CD14-positive monocyte (primary cell): ENCODE results near the gene CA10. TPM values are rescaled to one million over a fixed set of nuclear protein-coding genes. Genes with fewer than 3 reads are reported as not detected.

Source experiments
- DNase-seq, 3 donors: peaks; one replicate each; pipeline ENCODE4 v3.0.0-alpha.2; 2011 to 2022
- H2AFZ ChIP-seq: 2 replicates; pipeline ENCODE4 v1.6.0; 2012; ENCODE audit warnings: mild to moderate bottlenecking, low read depth, low read length, inconsistent platforms; ENCODE audit not compliant: insufficient read depth, poor library complexity, severe bottlenecking
- H3K27ac ChIP-seq, 2 donors: 1 replicate in 1 of 2; 2 replicates in 1 of 2; pipeline ENCODE4 v1.5.1; 2012 to 2013; ENCODE audit warnings: low read length in 2 of 2, control low read depth in 1 of 2, inconsistent platforms in 1 of 2, low read depth in 1 of 2, mild to moderate bottlenecking in 1 of 2
- H3K27me3 ChIP-seq, 2 donors: one replicate each; pipeline versions ENCODE4 v1.6.0 to v1.6.1; 2011 to 2013; ENCODE audit warnings: low read length in 2 of 2; ENCODE audit not compliant: control insufficient read depth in 2 of 2, insufficient read depth in 2 of 2
- H3K36me3 ChIP-seq, 2 donors: replicated peaks in 1 of 2; 1 replicate in 1 of 2; 2 replicates in 1 of 2; pipeline versions ENCODE4 v1.5.1 to v1.6.1; 2012 to 2013; ENCODE audit warnings: low read length in 2 of 2, control low read depth in 1 of 2, inconsistent platforms in 1 of 2, mild to moderate bottlenecking in 1 of 2; ENCODE audit not compliant: insufficient read depth in 2 of 2, control insufficient read depth in 1 of 2
- H3K4me1 ChIP-seq, 2 donors: 1 replicate in 1 of 2; 2 replicates in 1 of 2; pipeline versions ENCODE4 v1.5.1 to v1.6.1; 2012 to 2013; ENCODE audit warnings: low read length in 2 of 2, control low read depth in 1 of 2, inconsistent platforms in 1 of 2, mild to moderate bottlenecking in 1 of 2, moderate library complexity in 1 of 2; ENCODE audit not compliant: insufficient read depth in 2 of 2, control insufficient read depth in 1 of 2
- H3K4me2 ChIP-seq: replicated peaks from 2 replicates; pipeline ENCODE3; 2012; ENCODE audit warnings: low read length, moderate library complexity, mild to moderate bottlenecking; ENCODE audit not compliant: poor library complexity, severe bottlenecking; ENCODE audit errors: extremely low read depth
- H3K4me3 ChIP-seq, 3 experiments: fragments of 200-600 bp in 1 of 3; sonication (generic) in 1 of 3; replicated peaks in 1 of 3; 1 replicate in 2 of 3; 2 replicates in 1 of 3; pipeline ENCODE4 v1.5.1; 2011 to 2013; ENCODE audit warnings: low read length in 3 of 3, mild to moderate bottlenecking in 3 of 3, control low read depth in 2 of 3, low read depth in 2 of 3, inconsistent platforms in 1 of 3, moderate library complexity in 1 of 3
- H3K79me2 ChIP-seq: 2 replicates; pipeline ENCODE4 v1.6.0; 2012; ENCODE audit warnings: mild to moderate bottlenecking, control low read depth, inconsistent platforms, low read length, moderate library complexity; ENCODE audit not compliant: insufficient read depth
- H3K9ac ChIP-seq: 2 replicates; pipeline ENCODE4 v1.6.0; 2017; ENCODE audit warnings: low read length, mild to moderate bottlenecking; ENCODE audit not compliant: insufficient read depth, poor library complexity, severe bottlenecking
- H3K9me3 ChIP-seq, 2 donors: replicated peaks in 1 of 2; 1 replicate in 1 of 2; 2 replicates in 1 of 2; pipeline versions ENCODE4 v1.5.1 to v1.6.1; 2012 to 2013; ENCODE audit warnings: low read length in 2 of 2, control low read depth in 1 of 2; ENCODE audit not compliant: control insufficient read depth in 1 of 2, insufficient read depth in 1 of 2
- H4K20me1 ChIP-seq: 2 replicates; pipeline ENCODE4 v1.6.0; 2012; ENCODE audit warnings: mild to moderate bottlenecking, low read length, control low read depth, moderate library complexity; ENCODE audit not compliant: insufficient read depth
- H3K27ac Mint-ChIP-seq, 7 donors: one replicate each; pipeline ENCODE4 v1.8.0; 2020; ENCODE audit warnings: mild to moderate bottlenecking in 7 of 7, mixed read lengths in 7 of 7, moderate library complexity in 6 of 7, inconsistent platforms in 2 of 7
- H3K27me3 Mint-ChIP-seq, 3 donors: one replicate each; pipeline ENCODE4 v1.8.0; 2021 to 2022; ENCODE audit warnings: low read depth in 3 of 3, mild to moderate bottlenecking in 3 of 3, mixed read lengths in 3 of 3, moderate library complexity in 3 of 3, inconsistent platforms in 1 of 3
- H3K36me3 Mint-ChIP-seq, 2 donors: one replicate each; pipeline ENCODE4 v1.8.0; 2020; ENCODE audit warnings: mixed read lengths in 2 of 2, inconsistent platforms in 1 of 2, mild to moderate bottlenecking in 1 of 2
- H3K4me1 Mint-ChIP-seq: one replicate; pipeline ENCODE4 v1.8.0; 2020; ENCODE audit warnings: mild to moderate bottlenecking, mixed read lengths
- H3K4me3 Mint-ChIP-seq, 2 donors: one replicate each; pipeline ENCODE4 v1.8.0; 2020; ENCODE audit warnings: mild to moderate bottlenecking in 2 of 2, mixed read lengths in 2 of 2, moderate library complexity in 1 of 2
- H3K9me3 Mint-ChIP-seq, 7 donors: one replicate each; pipeline ENCODE4 v1.8.0; 2020 to 2022; ENCODE audit warnings: mixed read lengths in 7 of 7, mild to moderate bottlenecking in 6 of 7, moderate library complexity in 6 of 7, inconsistent platforms in 2 of 7
- WGBS: methylation state at CpG from one replicate; pipeline ENCODE4 v1.1.5; 2013; ENCODE audit warnings: missing lambda C conversion rate; ENCODE audit not compliant: insufficient coverage; 5-methylcytosine and 5-hydroxymethylcytosine counted together
- intact Hi-C, 2 donors: fragments of 100-400 bp; cut with micrococcal nuclease; formaldehyde crosslinking; loops; one replicate each; pipeline versions ENCODE4 v1.15.0 to v1.15.1; 2023
- polyA plus RNA-seq, 3 donors: library from polyadenylated mRNA; depleted of rRNA in 1 of 3; unstranded in 2 of 3; stranded (reverse) in 1 of 3; fragments of 300-500 nt in 2 of 3; fragments of >200 nt in 1 of 3; fragmentation: Illumina TruSeq in 2 of 3; gene quantifications; 1 replicate in 2 of 3; 2 replicates in 1 of 3; pipeline ENCODE4 v1.2.3, GENCODE V29; 2012 to 2021
- TF ChIP-seq, protein P1 (sequence below): fragments of 200-600 bp; IDR thresholded peaks from one replicate; pipeline ENCODE4 v1.8.0; 2022; ENCODE audit warnings: antibody characterized with exemption, mild to moderate bottlenecking

CA10 gene
- polyA plus RNA-seq, 3 donors: not detected

DNA sequence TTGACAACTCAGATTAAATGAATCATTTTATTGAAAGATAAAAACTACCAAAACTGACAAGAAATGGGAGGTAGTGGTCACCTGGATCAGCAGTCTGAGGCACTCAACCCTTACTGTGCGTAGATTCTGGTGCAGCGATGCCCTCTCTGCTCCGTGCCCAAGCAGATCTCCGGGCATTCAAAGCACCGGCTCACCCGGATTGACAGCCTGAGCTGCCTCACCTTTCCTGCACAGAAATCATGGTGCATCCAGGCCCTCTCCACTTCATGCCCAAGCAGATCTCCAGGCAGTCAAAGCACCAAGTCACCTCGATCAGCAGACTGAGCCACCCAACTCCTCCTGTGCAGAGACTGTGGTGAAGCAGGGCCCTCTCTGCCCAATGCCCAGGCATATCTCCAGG lies 196.8 kb downstream of the CA10 start:
- no peak overlapping the region for H3K9ac ChIP-seq
- no peak overlapping the region for H3K4me3 Mint-ChIP-seq
- no peak overlapping the region for H3K4me2 ChIP-seq
- no peak overlapping the region for H3K27ac ChIP-seq
- H3K79me2 ChIP-seq: no peaks in the 10 kb centered on the region
- peaks cover 9 to 11% of the 10 kb centered on the region in 2 donors for H3K9me3 ChIP-seq
- no peaks in the 10 kb centered on the region for H4K20me1 ChIP-seq
- H3K9me3 Mint-ChIP-seq: peaks cover 2 to 17% (median 13%) of the 10 kb centered on the region in 7 donors
- DNase-seq: no peak
- no peak overlapping the region for H3K27ac Mint-ChIP-seq
- no peaks in the 10 kb centered on the region for H3K4me1 Mint-ChIP-seq
- H3K36me3 Mint-ChIP-seq: no peaks in the 10 kb centered on the region
- intact Hi-C loops: no loop called here
- H3K27me3 Mint-ChIP-seq: no peaks in the 10 kb centered on the region
- TF ChIP-seq, protein P1, sequence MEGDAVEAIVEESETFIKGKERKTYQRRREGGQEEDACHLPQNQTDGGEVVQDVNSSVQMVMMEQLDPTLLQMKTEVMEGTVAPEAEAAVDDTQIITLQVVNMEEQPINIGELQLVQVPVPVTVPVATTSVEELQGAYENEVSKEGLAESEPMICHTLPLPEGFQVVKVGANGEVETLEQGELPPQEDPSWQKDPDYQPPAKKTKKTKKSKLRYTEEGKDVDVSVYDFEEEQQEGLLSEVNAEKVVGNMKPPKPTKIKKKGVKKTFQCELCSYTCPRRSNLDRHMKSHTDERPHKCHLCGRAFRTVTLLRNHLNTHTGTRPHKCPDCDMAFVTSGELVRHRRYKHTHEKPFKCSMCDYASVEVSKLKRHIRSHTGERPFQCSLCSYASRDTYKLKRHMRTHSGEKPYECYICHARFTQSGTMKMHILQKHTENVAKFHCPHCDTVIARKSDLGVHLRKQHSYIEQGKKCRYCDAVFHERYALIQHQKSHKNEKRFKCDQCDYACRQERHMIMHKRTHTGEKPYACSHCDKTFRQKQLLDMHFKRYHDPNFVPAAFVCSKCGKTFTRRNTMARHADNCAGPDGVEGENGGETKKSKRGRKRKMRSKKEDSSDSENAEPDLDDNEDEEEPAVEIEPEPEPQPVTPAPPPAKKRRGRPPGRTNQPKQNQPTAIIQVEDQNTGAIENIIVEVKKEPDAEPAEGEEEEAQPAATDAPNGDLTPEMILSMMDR: no peak
- H3K4me3 ChIP-seq: no peak overlapping the region
- H3K4me1 ChIP-seq: no peaks in the 10 kb centered on the region
- no peaks in the 10 kb centered on the region for H3K36me3 ChIP-seq
- H2AFZ ChIP-seq: no peak overlapping the region
- no peaks in the 10 kb centered on the region for H3K27me3 ChIP-seq
- 89% methylated on average over 7 of the region's 7 CpGs for WGBS

- WGBS: 100% methylated on average over 2 of the region's 5 CpGs
- no peak for DNase-seq
- TF ChIP-seq, protein P1: no peak
- Histone ChIP-seq H3K9ac (no peak overlapping the region), H2AFZ (no peak overlapping the region), H3K4me2 (no peak overlapping the region), H4K20me1 (no peaks in the 10 kb centered on the region), H3K9me3 (peaks cover 9 to 11% of the 10 kb centered on the region in 2 donors), H3K4me1 (no peaks in the 10 kb centered on the region), H3K4me3 (no peak overlapping the region), H3K36me3 (no peaks in the 10 kb centered on the region), H3K79me2 (no peaks in the 10 kb centered on the region), H3K27ac (no peak overlapping the region), H3K27me3 (no peaks in the 10 kb centered on the region)
- H3K27ac Mint-ChIP-seq: no peak overlapping the region
- no peaks in the 10 kb centered on the region for H3K36me3 Mint-ChIP-seq
- H3K4me3 Mint-ChIP-seq: no peak overlapping the region
- no peaks in the 10 kb centered on the region for H3K4me1 Mint-ChIP-seq
- H3K9me3 Mint-ChIP-seq: peaks cover 0 to 16% (median 9%) of the 10 kb centered on the region in 7 donors
- intact Hi-C loops: no loop called here
- no peaks in the 10 kb centered on the region for H3K27me3 Mint-ChIP-seq
Measured at GRCh38 chr17:51957786-51958185, 200.7 kb downstream of the CA10 start.
